H9 (cell line): ENCODE results near the gene HKDC1. TPM values are rescaled to one million over a fixed set of nuclear protein-coding genes. Genes with fewer than 3 reads are reported as not detected.

Experiments used
- DNase-seq: peaks from one replicate; pipeline ENCODE4 v3.0.0-alpha.2; 2017
- H2AFZ ChIP-seq: one replicate; pipeline ENCODE4 v1.6.1; 2013; ENCODE audit warnings: mild to moderate bottlenecking, low read length, control low read depth, moderate library complexity
- H2AK5ac ChIP-seq: 2 replicates; pipeline ENCODE4 v1.6.1; 2013; ENCODE audit warnings: low read length, control low read depth, mixed read lengths; ENCODE audit not compliant: insufficient read length
- H2BK120ac ChIP-seq: one replicate; pipeline ENCODE4 v1.6.1; 2013; ENCODE audit warnings: low read depth, mild to moderate bottlenecking, low read length, control low read depth, inconsistent platforms; ENCODE audit not compliant: poor library complexity, severe bottlenecking
- H2BK12ac ChIP-seq: 2 replicates; pipeline ENCODE4 v1.6.1; 2013; ENCODE audit warnings: low read length, control low read depth, mixed read lengths, low read depth; ENCODE audit not compliant: insufficient read length
- H2BK15ac ChIP-seq: 2 replicates; pipeline ENCODE4 v1.6.1; 2013; ENCODE audit warnings: low read depth, low read length, control low read depth
- H2BK20ac ChIP-seq: one replicate; pipeline ENCODE4 v1.6.1; 2013; ENCODE audit warnings: low read depth, mild to moderate bottlenecking, low read length, control low read depth, inconsistent platforms; ENCODE audit not compliant: poor library complexity, severe bottlenecking
- H2BK5ac ChIP-seq: 2 replicates; pipeline ENCODE4 v1.6.1; 2013; ENCODE audit warnings: low read length, control low read depth, mixed read lengths; ENCODE audit not compliant: insufficient read length
- H3K14ac ChIP-seq: 2 replicates; pipeline ENCODE4 v1.6.1; 2013; ENCODE audit warnings: low read length, control low read depth; ENCODE audit not compliant: insufficient read depth
- H3K18ac ChIP-seq: 2 replicates; pipeline ENCODE4 v1.6.1; 2013; ENCODE audit warnings: low read depth, mild to moderate bottlenecking, mixed read lengths, low read length, control low read depth; ENCODE audit not compliant: insufficient read length
- H3K23ac ChIP-seq: 2 replicates; pipeline ENCODE4 v1.6.1; 2013; ENCODE audit warnings: low read length, control low read depth, mixed read lengths, low read depth; ENCODE audit not compliant: insufficient read length
- H3K23me2 ChIP-seq: 2 replicates; pipeline ENCODE4 v1.6.1; 2013; ENCODE audit warnings: low read depth, mild to moderate bottlenecking, mixed read lengths, low read length, control low read depth; ENCODE audit not compliant: insufficient read length, poor library complexity, severe bottlenecking
- H3K27ac ChIP-seq: 2 replicates; pipeline ENCODE4 v1.5.1; 2013; ENCODE audit warnings: low read length, control low read depth, mixed read lengths, low read depth; ENCODE audit not compliant: insufficient read length
- H3K27me3 ChIP-seq: 2 replicates; pipeline ENCODE4 v1.6.1; 2013; ENCODE audit warnings: low read length, control low read depth, inconsistent platforms; ENCODE audit not compliant: insufficient read depth
- H3K4ac ChIP-seq: 2 replicates; pipeline ENCODE4 v1.6.1; 2013; ENCODE audit warnings: low read depth, mild to moderate bottlenecking, control low read depth, inconsistent platforms, low read length, moderate library complexity
- H3K4me1 ChIP-seq: 2 replicates; pipeline ENCODE4 v1.6.1; 2013; ENCODE audit warnings: low read length, control low read depth, inconsistent platforms; ENCODE audit not compliant: insufficient read depth
- H3K4me2 ChIP-seq: 2 replicates; pipeline ENCODE4 v1.6.1; 2013; ENCODE audit warnings: low read length, control low read depth, mixed read lengths; ENCODE audit not compliant: insufficient read length, insufficient read depth
- H3K56ac ChIP-seq: 2 replicates; pipeline ENCODE4 v1.6.1; 2013; ENCODE audit warnings: low read depth, mild to moderate bottlenecking, mixed read lengths, low read length, control low read depth; ENCODE audit not compliant: insufficient read length
- H3K79me1 ChIP-seq: 2 replicates; pipeline ENCODE4 v1.6.1; 2013; ENCODE audit warnings: low read depth, mild to moderate bottlenecking, moderate library complexity, low read length, control low read depth, inconsistent platforms; ENCODE audit not compliant: insufficient read depth, poor library complexity, severe bottlenecking
- H3K79me2 ChIP-seq: 2 replicates; pipeline ENCODE4 v1.6.1; 2013; ENCODE audit warnings: low read length, control low read depth, inconsistent platforms; ENCODE audit not compliant: insufficient read depth
- H3K9ac ChIP-seq: 2 replicates; pipeline ENCODE4 v1.6.1; 2013; ENCODE audit warnings: low read length, control low read depth, mixed read lengths; ENCODE audit not compliant: insufficient read length; ENCODE audit errors: extremely low read depth
- H3K9me3 ChIP-seq: one replicate; pipeline ENCODE4 v1.6.1; 2013; ENCODE audit warnings: low read depth, low read length, inconsistent platforms; ENCODE audit not compliant: control insufficient read depth
- H3T11ph ChIP-seq: one replicate; pipeline ENCODE4 v1.6.1; 2013; ENCODE audit warnings: mild to moderate bottlenecking, low read length, control low read depth, inconsistent platforms
- H4K20me1 ChIP-seq: one replicate; pipeline ENCODE4 v1.6.1; 2013; ENCODE audit not compliant: control insufficient read depth, insufficient read length, insufficient read depth
- H4K5ac ChIP-seq: 2 replicates; pipeline ENCODE4 v1.6.1; 2013; ENCODE audit warnings: low read depth, mild to moderate bottlenecking, mixed read lengths, low read length, control low read depth; ENCODE audit not compliant: insufficient read length
- H4K8ac ChIP-seq: replicated peaks from 2 replicates; pipeline ENCODE4 v1.6.1; 2013; ENCODE audit warnings: low read length, control low read depth, mixed read lengths, low read depth; ENCODE audit not compliant: insufficient read length
- H4K91ac ChIP-seq: 2 replicates; pipeline ENCODE4 v1.6.1; 2013; ENCODE audit warnings: low read depth, mild to moderate bottlenecking, moderate library complexity, mixed read lengths, low read length, control low read depth; ENCODE audit not compliant: insufficient read length
- H3K27ac Mint-ChIP-seq, 3 experiments: 2 replicates in 2 of 3; 3 replicates in 1 of 3; pipeline ENCODE4 v1.8.0; 2020 to 2021; ENCODE audit warnings: mixed read lengths in 3 of 3, mild to moderate bottlenecking in 1 of 3, moderate library complexity in 1 of 3
- H3K27me3 Mint-ChIP-seq: 2 replicates; pipeline ENCODE4 v1.8.0; 2021; ENCODE audit warnings: low read depth, mild to moderate bottlenecking, moderate library complexity, mixed read lengths
- H3K36me3 Mint-ChIP-seq, 3 experiments: 2 replicates in 2 of 3; 3 replicates in 1 of 3; pipeline ENCODE4 v1.8.0; 2020 to 2021; ENCODE audit warnings: low read depth in 3 of 3, mixed read lengths in 3 of 3; ENCODE audit not compliant: insufficient read depth in 1 of 3
- H3K4me1 Mint-ChIP-seq, 2 experiments: 2 replicates each; pipeline ENCODE4 v1.8.0; 2020; ENCODE audit warnings: mixed read lengths in 2 of 2
- H3K4me3 Mint-ChIP-seq, 2 experiments: 2 replicates in 1 of 2; 3 replicates in 1 of 2; pipeline ENCODE4 v1.8.0; 2020 to 2021; ENCODE audit warnings: mild to moderate bottlenecking in 2 of 2, mixed read lengths in 2 of 2, moderate library complexity in 1 of 2
- H3K9me3 Mint-ChIP-seq, 2 experiments: 2 replicates in 1 of 2; 3 replicates in 1 of 2; pipeline ENCODE4 v1.8.0; 2020; ENCODE audit warnings: mild to moderate bottlenecking in 2 of 2, mixed read lengths in 2 of 2, moderate library complexity in 1 of 2
- WGBS: extraction: QIAGEN DNeasy Blood & Tissue Kit; methylation state at CpG from one replicate; pipeline ENCODE4 v1.1.7; 2013; ENCODE audit warnings: missing lambda C conversion rate, low lambda C conversion rate, mixed read lengths; ENCODE audit not compliant: insufficient read length; ENCODE audit errors: extremely low coverage; 5-methylcytosine and 5-hydroxymethylcytosine counted together
- total RNA-seq: library from RNA; stranded (reverse); gene quantifications from 2 replicates; pipeline ENCODE4 v1.2.1, GENCODE V29; 2021
- TF ChIP-seq, protein P1 (sequence below): fragments of 200-600 bp; sonication (generic); conservative IDR thresholded peaks from 3 replicates; pipeline ENCODE4 v1.8.0; 2021; ENCODE audit warnings: antibody characterized with exemption, mild to moderate bottlenecking

HKDC1 gene
- total RNA-seq, 1 experiment from 2014 or later = not detected

DNA sequence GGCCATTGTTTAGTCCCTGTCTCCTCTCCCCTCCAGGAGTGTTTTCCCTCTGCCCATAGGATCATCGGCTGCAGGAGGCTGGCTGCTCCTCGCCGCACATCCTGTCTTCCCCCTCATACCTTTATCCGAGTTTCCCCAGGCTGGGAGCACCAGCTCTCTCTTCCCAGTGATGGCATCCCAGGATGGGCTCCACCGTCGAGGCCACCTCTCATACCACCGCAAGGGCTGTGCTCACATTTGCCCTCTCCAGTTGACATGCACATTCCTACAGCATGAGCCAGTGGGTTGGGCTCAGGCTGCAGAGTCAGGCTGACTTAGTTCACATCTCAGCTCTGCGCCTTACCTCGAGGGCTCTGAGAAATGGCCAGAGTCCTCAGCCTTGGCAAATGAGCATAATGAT, 12.1 kb downstream of the HKDC1 start:
- peak; percentile 52 for DNase-seq
- no peak overlapping the region for H4K8ac ChIP-seq
- Mint-ChIP-seq H3K9me3 (no peaks in the 10 kb centered on the region), H3K4me3 (no peak overlapping the region; a peak in 1 of 5 replicates), H3K36me3 (no peaks in the 10 kb centered on the region), H3K4me1 (peaks cover 13 to 18% of the 10 kb centered on the region in 2 experiments), H3K27ac (no peak overlapping the region), H3K27me3 (peaks cover 2% of the 10 kb centered on the region)
- H3T11ph ChIP-seq = no peak overlapping the region
- no peak overlapping the region for H3K27ac ChIP-seq
- H2BK20ac ChIP-seq = no peak overlapping the region
- H3K79me1 ChIP-seq = no peaks in the 10 kb centered on the region
- H3K14ac ChIP-seq = no peak overlapping the region; the same call in 1 of the 2 replicates
- H2AK5ac ChIP-seq = no peak overlapping the region
- H3K27me3 ChIP-seq = no peaks in the 10 kb centered on the region; the same call in 1 of the 2 replicates
- no peak overlapping the region for H4K91ac ChIP-seq
- TF ChIP-seq, protein P1, sequence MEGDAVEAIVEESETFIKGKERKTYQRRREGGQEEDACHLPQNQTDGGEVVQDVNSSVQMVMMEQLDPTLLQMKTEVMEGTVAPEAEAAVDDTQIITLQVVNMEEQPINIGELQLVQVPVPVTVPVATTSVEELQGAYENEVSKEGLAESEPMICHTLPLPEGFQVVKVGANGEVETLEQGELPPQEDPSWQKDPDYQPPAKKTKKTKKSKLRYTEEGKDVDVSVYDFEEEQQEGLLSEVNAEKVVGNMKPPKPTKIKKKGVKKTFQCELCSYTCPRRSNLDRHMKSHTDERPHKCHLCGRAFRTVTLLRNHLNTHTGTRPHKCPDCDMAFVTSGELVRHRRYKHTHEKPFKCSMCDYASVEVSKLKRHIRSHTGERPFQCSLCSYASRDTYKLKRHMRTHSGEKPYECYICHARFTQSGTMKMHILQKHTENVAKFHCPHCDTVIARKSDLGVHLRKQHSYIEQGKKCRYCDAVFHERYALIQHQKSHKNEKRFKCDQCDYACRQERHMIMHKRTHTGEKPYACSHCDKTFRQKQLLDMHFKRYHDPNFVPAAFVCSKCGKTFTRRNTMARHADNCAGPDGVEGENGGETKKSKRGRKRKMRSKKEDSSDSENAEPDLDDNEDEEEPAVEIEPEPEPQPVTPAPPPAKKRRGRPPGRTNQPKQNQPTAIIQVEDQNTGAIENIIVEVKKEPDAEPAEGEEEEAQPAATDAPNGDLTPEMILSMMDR = no peak
- no peak overlapping the region for H2BK120ac ChIP-seq
- H3K18ac ChIP-seq = no peak overlapping the region
- H3K4ac ChIP-seq = no peak overlapping the region
- no peaks in the 10 kb centered on the region for H3K79me2 ChIP-seq
- no peak overlapping the region for H3K23ac ChIP-seq
- no peak overlapping the region for H3K4me2 ChIP-seq
- no CpG with 5 or more reads among the region's 9 CpGs for WGBS
- H3K9me3 ChIP-seq = no peaks in the 10 kb centered on the region
- H2BK5ac ChIP-seq = no peak overlapping the region
- H4K5ac ChIP-seq = no peak overlapping the region
- H3K4me1 ChIP-seq = peaks cover 6% of the 10 kb centered on the region; the same call in 1 of the 2 replicates
- no peak overlapping the region for H2BK15ac ChIP-seq
- no peak overlapping the region for H2AFZ ChIP-seq
- no peak overlapping the region for H3K56ac ChIP-seq
- H4K20me1 ChIP-seq = no peaks in the 10 kb centered on the region
- no peak overlapping the region for H3K9ac ChIP-seq
- H3K23me2 ChIP-seq = no peaks in the 10 kb centered on the region
- no peak overlapping the region for H2BK12ac ChIP-seq
